ENCODE results near the gene HOXD11. TPM values are rescaled to one million over a fixed set of nuclear protein-coding genes. Genes with fewer than 3 reads are reported as not detected.

Gene HOXD11
- total RNA-seq, 1 donor from 2014 or later = not detected

DNA sequence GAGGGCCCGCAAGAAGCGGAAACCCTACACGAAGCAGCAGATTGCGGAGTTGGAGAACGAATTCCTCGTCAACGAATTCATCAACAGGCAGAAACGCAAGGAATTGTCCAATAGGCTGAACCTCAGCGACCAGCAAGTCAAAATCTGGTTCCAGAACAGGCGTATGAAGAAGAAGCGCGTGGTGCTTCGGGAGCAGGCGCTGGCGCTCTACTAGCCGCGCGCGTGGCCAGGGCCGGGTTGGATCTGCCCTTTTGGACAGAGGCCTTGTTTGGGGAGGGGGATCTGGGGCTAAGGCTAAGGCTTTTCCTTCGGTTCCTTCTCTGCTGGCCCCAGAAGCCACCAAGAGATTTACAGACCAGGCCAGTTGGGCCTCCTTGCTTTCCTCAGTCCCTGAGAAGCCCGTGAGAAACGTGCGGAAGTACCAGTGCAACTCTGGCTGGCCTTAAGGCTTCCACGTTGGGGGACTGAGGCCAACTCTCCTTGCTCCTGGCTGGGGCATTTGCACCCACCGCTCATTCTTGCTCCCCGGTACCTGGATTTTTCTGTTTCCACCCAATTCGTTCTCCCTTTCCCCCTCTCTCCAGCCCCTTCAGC, 6.4 kb upstream of the HOXD11 start:
- TF ChIP-seq, protein P1, sequence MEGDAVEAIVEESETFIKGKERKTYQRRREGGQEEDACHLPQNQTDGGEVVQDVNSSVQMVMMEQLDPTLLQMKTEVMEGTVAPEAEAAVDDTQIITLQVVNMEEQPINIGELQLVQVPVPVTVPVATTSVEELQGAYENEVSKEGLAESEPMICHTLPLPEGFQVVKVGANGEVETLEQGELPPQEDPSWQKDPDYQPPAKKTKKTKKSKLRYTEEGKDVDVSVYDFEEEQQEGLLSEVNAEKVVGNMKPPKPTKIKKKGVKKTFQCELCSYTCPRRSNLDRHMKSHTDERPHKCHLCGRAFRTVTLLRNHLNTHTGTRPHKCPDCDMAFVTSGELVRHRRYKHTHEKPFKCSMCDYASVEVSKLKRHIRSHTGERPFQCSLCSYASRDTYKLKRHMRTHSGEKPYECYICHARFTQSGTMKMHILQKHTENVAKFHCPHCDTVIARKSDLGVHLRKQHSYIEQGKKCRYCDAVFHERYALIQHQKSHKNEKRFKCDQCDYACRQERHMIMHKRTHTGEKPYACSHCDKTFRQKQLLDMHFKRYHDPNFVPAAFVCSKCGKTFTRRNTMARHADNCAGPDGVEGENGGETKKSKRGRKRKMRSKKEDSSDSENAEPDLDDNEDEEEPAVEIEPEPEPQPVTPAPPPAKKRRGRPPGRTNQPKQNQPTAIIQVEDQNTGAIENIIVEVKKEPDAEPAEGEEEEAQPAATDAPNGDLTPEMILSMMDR (IDR thresholded peaks at IDR 0.05; ENCODE audit: partially characterized antibody, unreplicated experiment) = no peak
- no peak for DNase-seq
- Mint-ChIP-seq H3K9me3 (ENCODE audit: unreplicated experiment) (peaks cover 11% of the 10 kb centered on the region), H3K4me3 (ENCODE audit: unreplicated experiment) (no peak overlapping the region), H3K4me1 (ENCODE audit: low read depth, unreplicated experiment) (peaks cover 14% of the 10 kb centered on the region), H3K27ac (ENCODE audit: unreplicated experiment) (no peak overlapping the region), H3K27me3 (ENCODE audit: unreplicated experiment) (peaks cover 56% of the 10 kb centered on the region), H3K36me3 (ENCODE audit: unreplicated experiment) (no peaks in the 10 kb centered on the region)

GRCh38 chr2:176101216-176101830, 5.8 kb upstream of the HOXD11 start:
- peaks cover 62% of the 10 kb centered on the region for H3K27me3 Mint-ChIP-seq (ENCODE audit: unreplicated experiment)
- peaks cover 16% of the 10 kb centered on the region for H3K4me1 Mint-ChIP-seq (ENCODE audit: low read depth, unreplicated experiment)
- no peak overlapping the region for H3K4me3 Mint-ChIP-seq (ENCODE audit: unreplicated experiment)
- peaks cover 14% of the 10 kb centered on the region for H3K9me3 Mint-ChIP-seq (ENCODE audit: unreplicated experiment)
- H3K27ac Mint-ChIP-seq (ENCODE audit: unreplicated experiment) = no peak overlapping the region
- TF ChIP-seq, protein P1 (IDR thresholded peaks at IDR 0.05; ENCODE audit: partially characterized antibody, unreplicated experiment) = no peak
- no peaks in the 10 kb centered on the region for H3K36me3 Mint-ChIP-seq (ENCODE audit: unreplicated experiment)
- DNase-seq = no peak

- H3K4me1 Mint-ChIP-seq (ENCODE audit: low read depth, unreplicated experiment) = peaks cover 13% of the 10 kb centered on the region
- no peak for DNase-seq
- H3K27ac Mint-ChIP-seq (ENCODE audit: unreplicated experiment) = no peak overlapping the region
Measured at GRCh38 chr2:176101842-176102241, 5.2 kb upstream of the HOXD11 start.

GRCh38 chr2:176102309-176102866, 4.7 kb upstream of the HOXD11 start:
- DNase-seq = no peak
- Mint-ChIP-seq H3K4me1 (ENCODE audit: low read depth, unreplicated experiment) (peaks cover 10% of the 10 kb centered on the region), H3K27me3 (ENCODE audit: unreplicated experiment) (peaks cover 58% of the 10 kb centered on the region), H3K9me3 (ENCODE audit: unreplicated experiment) (peaks cover 10% of the 10 kb centered on the region), H3K27ac (ENCODE audit: unreplicated experiment) (no peak overlapping the region), H3K36me3 (ENCODE audit: unreplicated experiment) (no peaks in the 10 kb centered on the region), H3K4me3 (ENCODE audit: unreplicated experiment) (no peak overlapping the region)
- TF ChIP-seq, protein P1 (IDR thresholded peaks at IDR 0.05; ENCODE audit: partially characterized antibody, unreplicated experiment) = no peak

More at GRCh38 chr2:176101842-176102241, 5.2 kb upstream of the HOXD11 start:
- peaks cover 10% of the 10 kb centered on the region for H3K9me3 Mint-ChIP-seq (ENCODE audit: unreplicated experiment)
- H3K4me3 Mint-ChIP-seq (ENCODE audit: unreplicated experiment) = no peak overlapping the region
- no peaks in the 10 kb centered on the region for H3K36me3 Mint-ChIP-seq (ENCODE audit: unreplicated experiment)
- peaks cover 59% of the 10 kb centered on the region for H3K27me3 Mint-ChIP-seq (ENCODE audit: unreplicated experiment)
- TF ChIP-seq, protein P1 (IDR thresholded peaks at IDR 0.05; ENCODE audit: partially characterized antibody, unreplicated experiment) = no peak

- Mint-ChIP-seq H3K9me3 (ENCODE audit: unreplicated experiment) (peaks cover 5% of the 10 kb centered on the region), H3K4me1 (ENCODE audit: low read depth, unreplicated experiment) (peaks cover 6% of the 10 kb centered on the region), H3K36me3 (ENCODE audit: unreplicated experiment) (no peaks in the 10 kb centered on the region), H3K4me3 (ENCODE audit: unreplicated experiment) (no peak overlapping the region), H3K27me3 (ENCODE audit: unreplicated experiment) (peaks cover 52% of the 10 kb centered on the region), H3K27ac (ENCODE audit: unreplicated experiment) (no peak overlapping the region)
- DNase-seq = no peak
- TF ChIP-seq, protein P1 (IDR thresholded peaks at IDR 0.05; ENCODE audit: partially characterized antibody, unreplicated experiment) = no peak
Measured at GRCh38 chr2:176103194-176103593, 3.9 kb upstream of the HOXD11 start.
